IMR-90 (cell line): ENCODE data around the gene MEF2A. TPM values are rescaled to one million over a fixed set of nuclear protein-coding genes. Genes with fewer than 3 reads are reported as not detected.

Experiments
- ATAC-seq: fragments of 200-7000 bp; cut with Tn5 transposase; 2 replicates; pipeline ENCODE4 v1.9.1; 2020; ENCODE audit warnings: low read depth, mild to moderate bottlenecking, moderate library complexity
- BruUV-seq: library from RNA; stranded (reverse); fragments of 400-500 nt; replicated peaks from 2 replicates; lab custom pipeline; 2021; lab: Mats Ljungman, UMichigan
- CTCF ChIA-PET: fragments of 300-600 bp; formaldehyde crosslinking; extraction: SDS; loops from one replicate; lab custom pipeline; 2021; ENCODE audit warnings: antibody characterized with exemption; lab: Yijun Ruan, JAX
- POLR2A ChIA-PET: fragments of 300-600 bp; sonication (Branson Sonifier 250); formaldehyde crosslinking; loops from one replicate; lab custom pipeline; 2022; ENCODE audit warnings: antibody characterized with exemption; ENCODE audit not compliant: unreplicated experiment; lab: Charles Lee
- DNase-seq: peaks from one replicate; pipeline ENCODE4 v3.0.0; 2013
- H2AFZ ChIP-seq: replicated peaks from 2 replicates; pipeline ENCODE3; 2013; ENCODE audit warnings: low read length, mild to moderate bottlenecking; ENCODE audit not compliant: poor library complexity
- H2AK5ac ChIP-seq: 2 replicates; pipeline ENCODE4 v1.6.1; 2013; ENCODE audit warnings: low read depth, low read length, inconsistent platforms
- H2AK9ac ChIP-seq: replicated peaks from 2 replicates; pipeline ENCODE3; 2013; ENCODE audit warnings: mild to moderate bottlenecking, low read depth, low read length, moderate library complexity; ENCODE audit not compliant: poor library complexity
- H2BK120ac ChIP-seq: 2 replicates; pipeline ENCODE4 v1.6.1; 2013; ENCODE audit warnings: low read depth, low read length, inconsistent platforms
- H2BK15ac ChIP-seq: 3 replicates; pipeline ENCODE4 v1.6.1; 2013; ENCODE audit warnings: low read depth, low read length, inconsistent platforms
- H2BK20ac ChIP-seq: 2 replicates; pipeline ENCODE4 v1.6.1; 2013; ENCODE audit warnings: low read depth, mild to moderate bottlenecking, inconsistent platforms, low read length, moderate library complexity
- H2BK5ac ChIP-seq: 2 replicates; pipeline ENCODE4 v1.6.1; 2013; ENCODE audit warnings: mild to moderate bottlenecking, low read depth, low read length, inconsistent platforms; ENCODE audit not compliant: poor library complexity, severe bottlenecking
- H3K14ac ChIP-seq: replicated peaks from 2 replicates; pipeline ENCODE4 v1.6.1; 2013; ENCODE audit warnings: low read depth, low read length, inconsistent platforms
- H3K18ac ChIP-seq: 2 replicates; pipeline ENCODE4 v1.6.1; 2013; ENCODE audit warnings: low read depth, low read length, control low read depth
- H3K23ac ChIP-seq: 2 replicates; pipeline ENCODE4 v1.6.1; 2013; ENCODE audit warnings: low read depth, low read length, inconsistent platforms
- H3K27ac ChIP-seq: 2 replicates; pipeline ENCODE4 v1.5.1; 2013; ENCODE audit warnings: mild to moderate bottlenecking, control low read depth, low read length; ENCODE audit not compliant: insufficient read depth
- H3K27me3 ChIP-seq: 2 replicates; pipeline ENCODE4 v1.6.1; 2013; ENCODE audit warnings: low read length; ENCODE audit not compliant: control insufficient read depth, insufficient read depth
- H3K36me3 ChIP-seq: 2 replicates; pipeline ENCODE4 v1.6.1; 2013; ENCODE audit warnings: low read length, mixed read lengths; ENCODE audit not compliant: control insufficient read depth, insufficient read depth
- H3K4ac ChIP-seq: 2 replicates; pipeline ENCODE4 v1.6.1; 2013; ENCODE audit warnings: low read depth, low read length, inconsistent platforms
- H3K4me1 ChIP-seq: 2 replicates; pipeline ENCODE4 v1.6.1; 2013; ENCODE audit warnings: low read length, mixed read lengths; ENCODE audit not compliant: control insufficient read depth, insufficient read depth
- H3K4me2 ChIP-seq: 2 replicates; pipeline ENCODE4 v1.6.1; 2013; ENCODE audit warnings: low read depth, mild to moderate bottlenecking, control low read depth, low read length, moderate library complexity
- H3K4me3 ChIP-seq: 2 replicates; pipeline ENCODE4 v1.5.1; 2013; ENCODE audit warnings: low read depth, mild to moderate bottlenecking, control low read depth, low read length, moderate library complexity; ENCODE audit not compliant: insufficient read depth
- H3K56ac ChIP-seq: 2 replicates; pipeline ENCODE4 v1.6.1; 2013; ENCODE audit warnings: low read length, inconsistent platforms; ENCODE audit not compliant: insufficient read depth; ENCODE audit errors: extremely low read depth
- H3K79me1 ChIP-seq, 2 experiments: 2 replicates each; pipeline ENCODE4 v1.6.1; 2013; ENCODE audit warnings: low read length in 2 of 2, inconsistent platforms in 1 of 2, low read depth in 1 of 2
- H3K9ac ChIP-seq: 2 replicates; pipeline ENCODE4 v1.6.1; 2013; ENCODE audit warnings: low read depth, low read length, control low read depth
- H3K9me1 ChIP-seq: 2 replicates; pipeline ENCODE4 v1.6.1; 2013; ENCODE audit warnings: low read length, inconsistent platforms; ENCODE audit not compliant: insufficient read depth
- H3K9me3 ChIP-seq: 2 replicates; pipeline ENCODE4 v1.6.1; 2013; ENCODE audit warnings: low read length; ENCODE audit not compliant: control insufficient read depth, insufficient read depth
- H4K20me1 ChIP-seq: 2 replicates; pipeline ENCODE4 v1.6.1; 2013; ENCODE audit warnings: low read length, inconsistent platforms; ENCODE audit not compliant: insufficient read depth
- H4K5ac ChIP-seq: 2 replicates; pipeline ENCODE4 v1.6.1; 2013; ENCODE audit warnings: mild to moderate bottlenecking, low read depth, low read length, control low read depth
- H4K8ac ChIP-seq, 2 experiments: 2 replicates each; pipeline ENCODE4 v1.6.1; 2013; ENCODE audit warnings: low read depth in 2 of 2, low read length in 2 of 2, control low read depth in 1 of 2, inconsistent platforms in 1 of 2
- H4K91ac ChIP-seq: 2 replicates; pipeline ENCODE4 v1.6.1; 2013; ENCODE audit warnings: low read depth, low read length, inconsistent platforms; ENCODE audit not compliant: insufficient read depth
- BHLHE40 ChIP-seq: fragments of 150-350 bp; IDR thresholded peaks from 2 replicates; pipeline ENCODE4 v1.6.1; 2016; ENCODE audit warnings: mild to moderate bottlenecking, low read depth, low read length
- CEBPB ChIP-seq: IDR thresholded peaks from 2 replicates; pipeline ENCODE4 v1.6.1; 2012; ENCODE audit warnings: low read depth, low read length, improper control_type of control experiment
- MAFK ChIP-seq: IDR thresholded peaks from 2 replicates; pipeline ENCODE4 v1.6.1; 2012; ENCODE audit warnings: low read depth, low read length, improper control_type of control experiment
- MAZ ChIP-seq: IDR thresholded peaks from 2 replicates; pipeline ENCODE4 v1.6.1; 2012; ENCODE audit warnings: low read depth, mild to moderate bottlenecking, low read length, improper control_type of control experiment, moderate library complexity, borderline replicate concordance
- MXI1 ChIP-seq: IDR thresholded peaks from 2 replicates; pipeline ENCODE4 v1.6.1; 2012; ENCODE audit warnings: low read depth, mild to moderate bottlenecking, low read length, moderate library complexity, borderline replicate concordance
- POLR2A ChIP-seq: IDR thresholded peaks from 2 replicates; pipeline ENCODE4 v1.6.1; 2012; ENCODE audit warnings: mild to moderate bottlenecking, low read depth, low read length
- RAD21 ChIP-seq: IDR thresholded peaks from 2 replicates; pipeline ENCODE4 v1.6.1; 2012; ENCODE audit warnings: low read length, improper control_type of control experiment
- WGBS, 2 experiments: methylation state at CpG; one replicate each; pipeline versions ENCODE4 v1.1.5 to v1.1.7; 2013; ENCODE audit warnings: missing lambda C conversion rate in 2 of 2; ENCODE audit not compliant: insufficient read length in 1 of 2; ENCODE audit errors: extremely low coverage in 2 of 2; 5-methylcytosine and 5-hydroxymethylcytosine counted together
- dilution Hi-C: fragments of 300-500 bp; cut with HindIII; formaldehyde crosslinking; loops from one replicate; pipeline ENCODE4 v1.14.3; 2018; ENCODE audit warnings: low sequenced_read_pairs; ENCODE audit not compliant: unreplicated experiment
- in situ Hi-C: fragments of 300-500 bp; cut with MboI; formaldehyde crosslinking; loops from 3 replicates; pipeline ENCODE4 v1.14.3; 2019; ENCODE audit warnings: low sequenced_read_pairs, inconsistent platforms, mixed read lengths
- intact Hi-C: fragments of 100-400 bp; cut with micrococcal nuclease; formaldehyde crosslinking; loops from 2 replicates; pipeline ENCODE4 v1.10.0; 2022
- polyA plus RNA-seq, 3 experiments: library from polyadenylated mRNA; depleted of rRNA; stranded (reverse); fragments of >200 nt; gene quantifications; 2 replicates each; pipeline ENCODE4 v1.2.3, GENCODE V29; 2012; ENCODE audit warnings: low replicate concordance in 1 of 3
- total RNA-seq: library from RNA; depleted of rRNA; stranded (reverse); fragments of >200 nt; gene quantifications from 2 replicates; pipeline ENCODE4 v1.2.3, GENCODE V29; 2012
- TF ChIP-seq, protein P1 (sequence below): conservative IDR thresholded peaks from 2 replicates; pipeline ENCODE4 v1.5.1; 2012; ENCODE audit warnings: mild to moderate bottlenecking, low read depth, low read length, improper control_type of control experiment

The MEF2A gene
- total and polyA plus RNA-seq, 2 of the 4 experiments (the other 2 are of a cell fraction), result 16.1 to 16.7 TPM

DNA sequence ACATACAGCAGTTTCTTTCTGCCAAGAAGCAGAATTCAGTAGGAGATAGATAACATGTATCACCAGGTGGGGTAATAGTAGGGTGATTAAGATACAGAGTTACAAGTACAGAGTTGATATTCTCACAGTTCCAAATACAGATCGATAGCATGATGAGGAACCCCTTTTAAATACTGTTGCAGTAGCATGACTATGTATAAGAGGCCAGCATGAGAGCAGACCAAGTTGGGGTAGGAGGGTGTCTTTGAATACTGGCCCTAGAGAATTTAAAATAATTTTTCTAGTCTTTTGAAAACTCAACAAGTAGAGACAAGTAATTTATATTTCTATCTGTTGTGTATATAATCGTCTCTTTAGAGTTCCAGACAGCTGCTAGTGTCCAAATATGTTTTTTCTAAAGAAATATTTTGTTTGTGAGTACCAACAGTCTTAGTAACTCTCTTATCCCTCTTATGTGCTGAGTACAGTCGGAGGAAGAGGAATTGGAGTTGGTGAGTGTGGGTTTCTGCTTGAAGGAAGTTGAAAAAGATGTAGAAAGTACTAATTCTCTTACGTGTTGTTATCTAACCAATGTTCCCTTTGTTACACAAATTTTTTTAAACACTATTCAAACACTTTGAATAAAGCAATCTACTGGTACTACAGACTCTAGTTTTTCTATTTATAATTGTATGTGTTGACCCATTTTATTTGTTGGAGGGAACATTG is 137.3 kb downstream of the MEF2A start:
- no peak for TF ChIP-seq CEBPB
- no peak for TF ChIP-seq MAFK
- no peak for TF ChIP-seq MXI1
- no peak for TF ChIP-seq POLR2A
- TF ChIP-seq MAZ, result no peak
- TF ChIP-seq BHLHE40, result no peak
- TF ChIP-seq, protein P1, sequence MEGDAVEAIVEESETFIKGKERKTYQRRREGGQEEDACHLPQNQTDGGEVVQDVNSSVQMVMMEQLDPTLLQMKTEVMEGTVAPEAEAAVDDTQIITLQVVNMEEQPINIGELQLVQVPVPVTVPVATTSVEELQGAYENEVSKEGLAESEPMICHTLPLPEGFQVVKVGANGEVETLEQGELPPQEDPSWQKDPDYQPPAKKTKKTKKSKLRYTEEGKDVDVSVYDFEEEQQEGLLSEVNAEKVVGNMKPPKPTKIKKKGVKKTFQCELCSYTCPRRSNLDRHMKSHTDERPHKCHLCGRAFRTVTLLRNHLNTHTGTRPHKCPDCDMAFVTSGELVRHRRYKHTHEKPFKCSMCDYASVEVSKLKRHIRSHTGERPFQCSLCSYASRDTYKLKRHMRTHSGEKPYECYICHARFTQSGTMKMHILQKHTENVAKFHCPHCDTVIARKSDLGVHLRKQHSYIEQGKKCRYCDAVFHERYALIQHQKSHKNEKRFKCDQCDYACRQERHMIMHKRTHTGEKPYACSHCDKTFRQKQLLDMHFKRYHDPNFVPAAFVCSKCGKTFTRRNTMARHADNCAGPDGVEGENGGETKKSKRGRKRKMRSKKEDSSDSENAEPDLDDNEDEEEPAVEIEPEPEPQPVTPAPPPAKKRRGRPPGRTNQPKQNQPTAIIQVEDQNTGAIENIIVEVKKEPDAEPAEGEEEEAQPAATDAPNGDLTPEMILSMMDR, result no peak
- no peak for TF ChIP-seq RAD21
- H2BK20ac ChIP-seq, result peak overlapping the region; percentile 66; the same call in 1 of the 2 replicates
- peak overlapping the region; percentile 54 for H3K4me2 ChIP-seq
- no peaks in the 10 kb centered on the region for H3K79me1 ChIP-seq
- no peaks in the 10 kb centered on the region for H3K9me3 ChIP-seq
- peaks cover 9% of the 10 kb centered on the region for H3K4me1 ChIP-seq
- dilution Hi-C loops (no loop called here), in situ Hi-C loops (no loop called here), intact Hi-C loops (loop anchor here (1.0 to 5.0 kb wide), 2 partner anchors 227 to 431 kb away; no protein-coding TSS in a partner anchor)
- H3K36me3 ChIP-seq, result peaks cover 5% of the 10 kb centered on the region
- peak overlapping the region; percentile 11; the same call in 1 of the 2 replicates for H3K23ac ChIP-seq
- H3K4me3 ChIP-seq, result no peak overlapping the region
- H2AK9ac ChIP-seq, result no peak overlapping the region
- POLR2A ChIA-PET, result interaction anchor here (0.6 kb wide), 1 partner anchor 63 kb away, joined by 13 read pairs; no protein-coding TSS in a partner anchor
- H2AFZ ChIP-seq, result no peak overlapping the region
- H3K56ac ChIP-seq, result no peak overlapping the region
- peak overlapping the region; percentile 64; the same call in 1 of the 2 replicates for H2BK120ac ChIP-seq
- peak overlapping the region; percentile 42; the same call in 1 of the 2 replicates for H2AK5ac ChIP-seq
- no peak overlapping the region; the same call in 1 of the 2 replicates for H3K4ac ChIP-seq
- H2BK5ac ChIP-seq, result peak overlapping the region; percentile 55
- BruUV-seq, result no TSS peak
- no peaks in the 10 kb centered on the region for H3K9me1 ChIP-seq
- H3K14ac ChIP-seq, result peak overlapping the region; percentile 15; the same call in 1 of the 2 replicates
- peak overlapping the region in 1 of 2 experiments; percentile 68; a peak in 2 of 4 replicates for H4K8ac ChIP-seq
- H3K18ac ChIP-seq, result peak overlapping the region; percentile 64; the same call in 1 of the 2 replicates
- WGBS, 2 experiments, result no CpG with 5 or more reads among the region's 4 CpGs
- ATAC-seq (peak; percentile 58), DNase-seq (peak; percentile 53)
- peak overlapping the region; percentile 42; the same call in 1 of the 2 replicates for H4K5ac ChIP-seq
- H3K27ac ChIP-seq, result peak overlapping the region; percentile 63; the same call in 1 of the 2 replicates
- CTCF ChIA-PET, result interaction anchor here (0.6 to 3.8 kb wide), 10 partner anchors 10 to 429 kb away, joined by 3 to 35 read pairs (median 6); partner anchors contain the start of gene MEF2A
- H2BK15ac ChIP-seq, result 0 out of 3 replicates have a peak overlapping the region, but pooled peaks have one; percentile 26
- no peaks in the 10 kb centered on the region; the same call in 1 of the 2 replicates for H4K20me1 ChIP-seq
- 0 out of 2 replicates have a peak overlapping the region, but pooled peaks have one; percentile 28 for H3K9ac ChIP-seq
- H4K91ac ChIP-seq, result peak overlapping the region; percentile 27; the same call in 1 of the 2 replicates
- H3K27me3 ChIP-seq, result no peaks in the 10 kb centered on the region
